Endothelial cell of umbilical vein (primary cell): ENCODE measurements around the gene SMARCE1. TPM values are rescaled to one million over a fixed set of nuclear protein-coding genes. Genes with fewer than 3 reads are reported as not detected.

Source experiments
- BruUV-seq: library from RNA; stranded (reverse); fragments of 400-500 nt; replicated peaks from 2 replicates; lab custom pipeline; 2021; lab: Mats Ljungman, UMichigan
- CTCF ChIA-PET: fragments of 300-600, 350-600 bp; sonication (Branson Sonifier 250); formaldehyde crosslinking; loops from one replicate; lab custom pipeline; 2021; ENCODE audit warnings: antibody characterized with exemption, inconsistent platforms; lab: Charles Lee
- POLR2A ChIA-PET: fragments of 300-600, 350-600 bp; sonication (Branson Sonifier 250); formaldehyde crosslinking; loops from one replicate; lab custom pipeline; 2021; ENCODE audit warnings: antibody characterized with exemption, inconsistent platforms; lab: Charles Lee
- DNase-seq: peaks from one replicate; pipeline ENCODE4 v3.0.0-alpha.2; 2011; ENCODE audit warnings: low read depth, low spot score
- FAIRE-seq: peaks from 2 replicates; lab custom pipeline; 2011; peaks lifted over from hg19 to GRCh38; lab: Jason Lieb, UNC
- H2AFZ ChIP-seq: 2 replicates; pipeline ENCODE4 v1.6.0; 2012; ENCODE audit warnings: low read depth, low read length, control low read depth, inconsistent platforms
- H3K27ac ChIP-seq: 2 replicates; pipeline ENCODE4 v1.5.1; 2011; ENCODE audit warnings: low read depth, mild to moderate bottlenecking, control low read depth, low read length, moderate library complexity; ENCODE audit not compliant: insufficient read depth
- H3K27me3 ChIP-seq, 2 experiments: 2 replicates each; pipeline versions ENCODE4 v1.6.0 to v1.6.1; 2011; ENCODE audit warnings: low read length in 2 of 2, mixed read lengths in 1 of 2; ENCODE audit not compliant: control insufficient read depth in 2 of 2, insufficient read depth in 2 of 2
- H3K36me3 ChIP-seq, 2 experiments: 2 replicates in 1 of 2; 3 replicates in 1 of 2; pipeline ENCODE4 v1.5.1; 2011; ENCODE audit warnings: low read length in 2 of 2, mild to moderate bottlenecking in 1 of 2, moderate library complexity in 1 of 2; ENCODE audit not compliant: control insufficient read depth in 2 of 2, insufficient read depth in 2 of 2; ENCODE audit errors: extremely low read depth in 1 of 2
- H3K4me1 ChIP-seq: 3 replicates; pipeline ENCODE4 v1.5.1; 2011; ENCODE audit warnings: mild to moderate bottlenecking, low read length; ENCODE audit not compliant: control insufficient read depth, insufficient read depth; ENCODE audit errors: extremely low read depth
- H3K4me2 ChIP-seq: 2 replicates; pipeline ENCODE4 v1.6.1; 2011; ENCODE audit warnings: low read length, control low read depth, mixed read lengths; ENCODE audit not compliant: insufficient read depth
- H3K4me3 ChIP-seq, 3 experiments: fragments of 200-600 bp in 1 of 3; sonication (generic), shearing (Covaris generic) in 1 of 3; replicated peaks in 1 of 3; 2 replicates each; pipeline ENCODE4 v1.5.1; 2011 to 2016; ENCODE audit warnings: control low read depth in 3 of 3, low read length in 3 of 3, mild to moderate bottlenecking in 2 of 3, inconsistent platforms in 1 of 3, low read depth in 1 of 3, moderate library complexity in 1 of 3; ENCODE audit not compliant: insufficient read depth in 1 of 3
- H3K79me2 ChIP-seq: 2 replicates; pipeline ENCODE4 v1.6.0; 2012; ENCODE audit warnings: low read length, inconsistent platforms; ENCODE audit not compliant: control insufficient read depth, insufficient read depth
- H3K9ac ChIP-seq: replicated peaks from 2 replicates; pipeline ENCODE3; 2011; ENCODE audit warnings: low read length, control low read depth; ENCODE audit not compliant: insufficient read depth; ENCODE audit errors: extremely low read depth
- H3K9me1 ChIP-seq: replicated peaks from 3 replicates; pipeline ENCODE4 v1.6.0; 2011; ENCODE audit warnings: mild to moderate bottlenecking, low read length; ENCODE audit not compliant: control insufficient read depth, insufficient read depth; ENCODE audit errors: extremely low read depth
- H3K9me3 ChIP-seq: replicated peaks from 2 replicates; pipeline ENCODE4 v1.5.1; 2012; ENCODE audit warnings: low read length, inconsistent platforms; ENCODE audit not compliant: control insufficient read depth, insufficient read depth
- H4K20me1 ChIP-seq: replicated peaks from 2 replicates; pipeline ENCODE3; 2011; ENCODE audit warnings: mild to moderate bottlenecking, low read length; ENCODE audit not compliant: control insufficient read depth, insufficient read depth; ENCODE audit errors: extremely low read depth
- CTCF ChIP-seq, 2 donors: IDR thresholded peaks; 1 replicate in 1 of 2; 2 replicates in 1 of 2; pipeline ENCODE4 v1.5.1; 2011; ENCODE audit warnings: low read length in 2 of 2, mild to moderate bottlenecking in 2 of 2, moderate library complexity in 2 of 2, control low read depth in 1 of 2, inconsistent platforms in 1 of 2, low read depth in 1 of 2; ENCODE audit not compliant: insufficient read depth in 1 of 2; ENCODE audit errors: extremely low read depth in 1 of 2
- EZH2 ChIP-seq: IDR thresholded peaks from 2 replicates; pipeline ENCODE4 v1.6.1; 2012; ENCODE audit warnings: borderline replicate concordance, low read depth, mild to moderate bottlenecking, moderate library complexity, low read length, inconsistent platforms; ENCODE audit not compliant: severe bottlenecking
- FOS ChIP-seq: IDR thresholded peaks from 2 replicates; pipeline ENCODE4 v1.6.1; 2011; ENCODE audit warnings: mild to moderate bottlenecking, low read length, moderate library complexity, borderline replicate concordance; ENCODE audit not compliant: insufficient read depth
- GATA2 ChIP-seq: IDR thresholded peaks from 2 replicates; pipeline ENCODE4 v1.7.0; 2011; ENCODE audit warnings: low read depth, mild to moderate bottlenecking, moderate library complexity, mixed read lengths, low read length; ENCODE audit not compliant: insufficient read length, insufficient read depth
- JUN ChIP-seq: IDR thresholded peaks from 2 replicates; pipeline ENCODE4 v1.6.1; 2011; ENCODE audit warnings: borderline replicate concordance, low read depth; ENCODE audit not compliant: insufficient read length, insufficient read depth
- MAX ChIP-seq: IDR thresholded peaks from 2 replicates; pipeline ENCODE4 v1.6.1; 2011; ENCODE audit not compliant: insufficient read depth, insufficient read length
- MYC ChIP-seq: IDR thresholded peaks from one replicate; pipeline ENCODE4 v1.6.1; 2011; ENCODE audit warnings: mild to moderate bottlenecking, low read depth, low read length
- POLR2A ChIP-seq: IDR thresholded peaks from 2 replicates; pipeline ENCODE4 v1.6.1; 2012; ENCODE audit warnings: low read depth, mild to moderate bottlenecking, control low read depth, low read length
- POLR2AphosphoS5 ChIP-seq: IDR thresholded peaks from 2 replicates; pipeline ENCODE4 v1.6.1; 2012; ENCODE audit warnings: low read depth, mild to moderate bottlenecking, control low read depth, low read length, moderate library complexity; ENCODE audit not compliant: insufficient read depth
- dilution Hi-C: fragments of 300-500 bp; cut with MboI; formaldehyde crosslinking; loops from one replicate; pipeline ENCODE4 v1.15.0; 2019; ENCODE audit warnings: low sequenced_read_pairs; ENCODE audit not compliant: extremely low pct_ligation_motif_present
- intact Hi-C: fragments of 100-400 bp; cut with micrococcal nuclease; formaldehyde crosslinking; loops from one replicate; pipeline ENCODE4 v1.10.0; 2022
- polyA plus RNA-seq, 4 experiments: library from polyadenylated mRNA; depleted of rRNA in 3 of 4; stranded (reverse) in 3 of 4; unstranded in 1 of 4; fragments of >200 nt; gene quantifications; 2 replicates each; pipeline versions ENCODE4 v1.2.1 to v1.2.3, GENCODE V29; 2011 to 2012; ENCODE audit warnings: missing spikeins in 1 of 4
- total RNA-seq: library from RNA; stranded (reverse); gene quantifications from 2 replicates; pipeline ENCODE4 v1.2.3, GENCODE V29; 2021

Gene SMARCE1
- total and polyA plus RNA-seq, 2 donors (not counting 3 experiments of a cell fraction or from before 2014, with no cell fraction given): 28.4 to 127 TPM

GRCh38 chr17:40625311-40625710 is 22.3 kb downstream of the SMARCE1 start:
- no peaks in the 10 kb centered on the region for H3K9me3 ChIP-seq
- H4K20me1 ChIP-seq: no peaks in the 10 kb centered on the region
- no peak overlapping the region for H3K9ac ChIP-seq
- H3K79me2 ChIP-seq: no peaks in the 10 kb centered on the region
- no peaks in the 10 kb centered on the region for H3K27me3 ChIP-seq
- no peak overlapping the region for H2AFZ ChIP-seq
- BruUV-seq: no TSS peak
- no peak for FAIRE-seq
- no peak overlapping the region for H3K27ac ChIP-seq
- POLR2A ChIA-PET: no interaction called here
- intact Hi-C loops (no loop called here), dilution Hi-C loops (no loop called here)
- no peak overlapping the region for H3K4me2 ChIP-seq
- H3K9me1 ChIP-seq: no peaks in the 10 kb centered on the region
- H3K4me3 ChIP-seq: no peak overlapping the region
- DNase-seq: no peak
- peaks cover 0 to 9% of the 10 kb centered on the region in 2 experiments for H3K36me3 ChIP-seq
- no peaks in the 10 kb centered on the region for H3K4me1 ChIP-seq
- TF ChIP-seq EZH2 (no peak), POLR2A (no peak), FOS (no peak), MAX (no peak), JUN (no peak), CTCF (IDR thresholded peaks at IDR 0.05; ENCODE audit: extremely low read depth in 1 of 2, insufficient read depth in 1 of 2, low read depth in 1 of 2, low read length in 2 of 2) (no peak), GATA2 (no peak), MYC (no peak), POLR2AphosphoS5 (no peak)
- CTCF ChIA-PET: interaction anchor here (0.9 to 3.8 kb wide), 4 partner anchors 9 to 1023 kb away, joined by 3 to 18 read pairs (median 4); no protein-coding TSS in a partner anchor
